AG10803 (cell line): ENCODE results near the gene EPB41L1.

Experiments used
- DNase-seq: peaks from one replicate; pipeline ENCODE4 v3.0.0; 2010; ENCODE audit warnings: low read depth
- H3K4me3 ChIP-seq: 2 replicates; pipeline ENCODE4 v1.5.1; 2011; ENCODE audit warnings: mild to moderate bottlenecking, low read length, control low read depth
- CTCF ChIP-seq: conservative IDR thresholded peaks from 2 replicates; pipeline ENCODE4 v1.5.1; 2011; ENCODE audit warnings: mild to moderate bottlenecking, low read length, control low read depth, inconsistent platforms

The EPB41L1 gene

GRCh38 chr20:36201198-36201597 lies 46.7 kb downstream of the EPB41L1 start:
- no peak for DNase-seq
- TF ChIP-seq CTCF: no peak
- no peak overlapping the region for H3K4me3 ChIP-seq

GRCh38 chr20:36202891-36203338 lies 48.4 kb downstream of the EPB41L1 start:
- no peak overlapping the region for H3K4me3 ChIP-seq
- peak; percentile 40 for DNase-seq
- TF ChIP-seq CTCF: peak; percentile 97

DNA sequence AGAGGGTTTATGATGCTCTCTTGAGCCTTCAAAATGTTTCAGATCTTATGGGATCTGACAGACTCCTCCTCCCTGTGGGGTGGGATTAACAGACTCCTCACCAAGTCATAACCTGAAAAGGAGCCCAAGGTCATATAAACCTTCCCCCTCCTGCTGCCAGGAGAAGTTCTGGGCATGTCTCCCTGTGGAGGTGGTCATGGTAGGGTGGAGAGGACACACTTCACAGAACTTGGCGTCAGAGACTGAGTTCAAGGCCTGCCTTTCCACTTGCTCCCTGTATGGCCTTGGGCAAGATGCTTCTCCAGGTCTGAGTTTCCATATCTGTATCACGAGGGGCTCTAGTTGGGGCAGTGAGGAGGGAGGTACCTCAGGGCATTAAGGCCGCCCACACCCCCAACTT lies 49.3 kb downstream of the EPB41L1 start:
- TF ChIP-seq CTCF: no peak
- no peak overlapping the region for H3K4me3 ChIP-seq
- no peak for DNase-seq

GRCh38 chr20:36205026-36205425 lies 50.5 kb downstream of the EPB41L1 start:
- peak; percentile 31 for DNase-seq
- no peak overlapping the region for H3K4me3 ChIP-seq
- no peak for TF ChIP-seq CTCF

DNA sequence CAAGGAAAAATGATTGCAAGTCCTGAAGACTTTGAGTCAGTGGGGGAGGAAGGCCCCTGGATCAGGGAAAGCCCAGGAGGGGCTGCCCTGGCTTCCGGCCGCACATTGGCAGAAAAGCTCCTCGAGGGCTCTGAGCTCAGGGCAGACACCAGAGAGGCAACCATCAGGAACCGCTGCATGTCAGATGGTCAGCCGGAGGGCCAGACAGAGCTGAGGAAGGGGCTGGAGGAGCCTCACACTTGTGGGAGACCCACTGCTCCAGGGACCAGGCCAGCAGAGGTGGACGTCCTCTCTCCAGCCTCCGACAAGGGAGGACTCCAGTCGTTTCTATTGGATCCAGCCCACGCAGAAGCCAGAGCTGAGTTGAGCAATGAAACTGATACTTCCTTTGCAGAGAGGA lies 51.5 kb downstream of the EPB41L1 start:
- no peak for DNase-seq
- TF ChIP-seq CTCF: no peak
- no peak overlapping the region for H3K4me3 ChIP-seq

GRCh38 chr20:36206641-36207040 lies 52.1 kb downstream of the EPB41L1 start:
- DNase-seq: no peak
- H3K4me3 ChIP-seq: no peak overlapping the region
- TF ChIP-seq CTCF: no peak

DNA sequence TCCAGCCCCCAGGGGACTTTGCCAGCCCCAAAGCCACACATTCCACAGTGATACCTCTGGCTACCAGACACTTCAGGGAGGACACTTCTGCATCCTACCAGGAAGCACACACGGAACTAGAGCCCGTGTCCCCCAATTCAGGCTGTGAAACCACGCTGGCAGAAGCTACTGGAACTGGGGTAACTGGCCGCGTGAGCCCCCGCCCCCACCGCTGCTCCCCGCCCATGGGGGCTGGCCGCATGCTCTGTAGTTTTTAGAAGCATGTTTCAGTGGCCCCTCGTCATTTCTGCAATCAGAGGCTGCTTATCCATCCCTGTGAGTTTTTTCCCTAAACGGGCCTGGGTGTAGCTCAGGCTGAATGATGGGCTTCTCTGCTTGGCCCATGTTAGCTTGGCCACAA lies 53.1 kb downstream of the EPB41L1 start:
- no peak for DNase-seq
- no peak overlapping the region for H3K4me3 ChIP-seq

More for the DNA sequence above, 53.1 kb downstream of the EPB41L1 start:
- TF ChIP-seq CTCF: no peak
